Measurements from ENCODE around the gene APOC1.

APOC1 gene

DNA sequence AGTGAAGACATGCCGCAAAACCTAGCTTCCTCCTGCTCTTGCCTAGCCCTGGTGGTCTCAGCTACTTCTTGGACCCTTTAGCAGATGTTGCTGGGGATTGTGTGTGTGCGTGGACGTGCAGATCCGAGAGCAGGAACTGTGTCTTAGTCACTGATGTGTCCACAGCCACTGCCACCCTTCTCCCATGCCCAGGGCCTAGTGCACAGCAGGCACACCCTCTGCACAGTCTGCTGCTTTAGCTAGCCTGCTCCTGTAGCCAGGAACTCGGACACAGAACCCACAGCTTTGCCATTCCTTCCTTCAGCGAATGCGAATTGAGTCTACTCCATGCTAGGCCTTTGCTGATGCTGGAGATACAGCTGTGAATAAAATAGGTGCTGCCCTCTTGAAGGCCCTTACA, 43.1 kb downstream of the APOC1 start:
- DNase-seq: no peak

DNA sequence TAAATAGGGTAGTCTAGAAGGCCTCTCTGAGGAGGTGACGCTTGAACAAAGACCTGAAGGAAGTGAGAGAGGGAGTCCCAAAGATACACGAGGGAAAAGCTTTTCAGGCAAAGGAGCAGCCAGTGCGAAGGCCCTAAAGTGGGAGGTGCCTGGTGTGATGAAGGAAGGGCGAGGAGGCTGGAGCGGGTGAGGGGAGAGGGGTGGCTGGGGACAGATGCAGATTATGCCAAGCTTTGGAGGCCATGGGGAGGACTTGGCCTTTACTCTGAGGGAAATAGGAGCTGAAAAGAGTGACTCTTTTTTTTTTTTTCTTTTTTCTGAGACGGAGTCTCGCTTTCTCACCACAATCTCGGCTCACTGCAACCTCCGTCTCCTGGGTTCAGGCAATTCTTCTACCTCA, 43.7 kb downstream of the APOC1 start:
- no peak for DNase-seq

DNA sequence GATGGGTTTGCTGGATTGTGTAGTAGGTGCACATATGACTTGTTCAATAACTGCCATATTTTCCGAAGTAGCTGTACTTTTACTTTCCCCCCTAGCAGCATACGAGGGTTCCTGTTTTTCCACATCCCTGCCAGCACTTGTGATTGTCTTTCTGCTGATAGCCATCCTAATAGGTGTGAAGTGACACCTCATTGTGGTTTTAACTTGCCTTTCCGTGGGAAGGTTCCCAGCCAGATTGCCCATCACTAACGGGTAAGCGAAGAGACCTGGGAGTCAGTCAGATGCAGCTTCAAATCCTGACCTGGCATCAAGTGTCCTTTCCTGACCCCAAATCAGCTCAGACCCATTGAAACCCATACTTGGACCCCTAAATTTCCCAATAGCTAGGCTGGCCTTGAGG, 45.3 kb downstream of the APOC1 start:
- no peak for DNase-seq

DNA sequence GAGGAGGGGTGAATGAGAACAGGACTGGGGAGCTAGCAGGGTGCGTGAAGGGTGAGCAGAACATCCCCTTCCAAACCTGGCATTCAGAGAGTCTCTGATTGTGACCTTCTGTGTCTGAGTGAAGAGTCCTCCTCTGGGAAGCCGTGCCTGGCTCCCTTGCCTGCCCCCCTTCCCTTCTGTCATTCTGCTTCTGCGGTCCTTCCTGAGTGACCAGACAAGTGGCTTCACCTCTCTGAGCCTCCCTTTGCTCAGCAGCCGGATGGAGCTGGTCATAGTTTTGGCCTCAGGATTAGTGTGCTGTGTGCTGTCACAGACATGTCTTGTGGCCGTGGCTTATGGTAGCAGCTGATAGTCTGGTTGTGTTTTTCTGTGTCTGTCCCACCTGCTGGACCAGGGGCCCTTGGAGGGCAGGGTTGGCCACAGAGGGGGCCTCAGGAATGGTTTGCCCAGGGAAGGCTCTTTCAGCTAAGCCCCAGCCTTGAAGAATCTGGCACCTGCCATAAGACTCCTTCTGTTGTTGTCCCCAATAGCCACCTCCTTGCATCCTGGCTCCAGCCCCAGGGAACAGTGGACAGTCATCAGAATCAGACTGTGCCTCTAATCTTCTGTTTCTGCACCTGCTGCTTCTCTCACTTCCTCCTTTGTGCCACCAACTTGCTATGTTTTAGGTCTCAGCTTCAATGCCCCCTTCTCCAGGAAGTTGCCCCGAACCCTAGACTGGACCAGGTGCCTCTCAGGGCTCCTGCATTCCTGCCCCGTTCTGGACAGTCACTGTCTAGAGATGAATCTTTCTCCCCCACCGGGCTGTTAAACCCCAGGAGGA, 46.7 kb downstream of the APOC1 start:
- DNase-seq: no peak

DNA sequence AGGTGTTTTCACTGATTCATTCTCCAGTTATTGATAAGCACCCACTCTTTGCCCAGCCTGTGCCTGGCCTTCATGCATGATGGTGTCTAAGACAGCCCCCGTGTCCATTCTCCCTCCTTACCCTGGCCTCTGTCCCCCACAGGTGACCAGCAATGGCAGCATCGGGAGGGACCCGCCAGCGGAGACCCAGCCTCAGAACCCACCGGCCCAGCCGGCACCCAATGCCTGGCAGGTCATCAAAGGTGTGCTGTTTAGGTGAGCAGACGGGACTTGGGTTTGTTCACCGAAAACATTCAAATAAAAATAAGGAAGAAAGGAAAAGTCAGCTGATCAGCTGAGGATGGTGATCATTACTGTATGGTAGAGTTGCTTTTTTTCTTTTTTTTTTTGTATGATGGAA, 47.4 kb downstream of the APOC1 start:
- no peak for DNase-seq

DNA sequence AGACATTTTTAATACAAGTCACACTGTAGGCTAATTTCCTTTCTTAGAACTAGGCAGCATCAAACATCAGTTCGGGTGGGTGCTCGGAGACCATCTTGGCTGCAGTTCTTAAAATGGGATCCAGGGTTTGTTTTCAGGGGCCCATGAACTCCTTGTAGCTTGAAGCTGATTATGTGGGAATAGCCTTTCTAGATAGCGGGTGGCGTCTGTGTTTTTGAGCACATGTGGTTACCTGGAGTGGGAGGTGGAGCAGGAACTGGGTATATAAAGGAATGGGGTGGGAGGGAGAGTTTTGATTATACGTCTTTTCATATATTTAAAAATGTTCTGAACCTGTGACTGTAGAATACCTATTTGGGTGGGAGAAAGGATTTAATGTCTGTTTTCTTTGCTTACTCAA, 53.7 kb downstream of the APOC1 start:
- no peak for DNase-seq

- no peak for DNase-seq
Observed at GRCh38 chr19:44968670-44969069, 54.3 kb downstream of the APOC1 start.

All from 8988T (cell line).